H1 (cell line): Measurements from ENCODE around the gene CHFR. TPM values are rescaled to one million over a fixed set of nuclear protein-coding genes. Genes with fewer than 3 reads are reported as not detected.

Source experiments
- CTCF ChIA-PET: fragments of 300-600 bp; sonication (Branson Sonifier 250); formaldehyde crosslinking; loops from one replicate; lab custom pipeline; 2021; ENCODE audit not compliant: partially characterized antibody; lab: Charles Lee
- POLR2A ChIA-PET: fragments of 300-600 bp; sonication (Branson Sonifier 250); formaldehyde crosslinking; loops from one replicate; lab custom pipeline; 2021; ENCODE audit warnings: inconsistent platforms; ENCODE audit not compliant: partially characterized antibody; lab: Charles Lee
- DNase-seq, 2 experiments: peaks; one replicate each; pipeline versions ENCODE4 v3.0.0 to v3.0.0-alpha.2; 2010 to 2022; ENCODE audit warnings: low spot score in 2 of 2, low read depth in 1 of 2, mixed read lengths in 1 of 2
- FAIRE-seq: peaks from 2 replicates; lab custom pipeline; 2011; peaks lifted over from hg19 to GRCh38; lab: Jason Lieb, UNC
- H2AFZ ChIP-seq: 2 replicates; pipeline ENCODE4 v1.8.1; 2012; ENCODE audit warnings: low read length, inconsistent platforms
- H2AK5ac ChIP-seq: 2 replicates; pipeline ENCODE4 v1.6.1; 2013; ENCODE audit warnings: low read depth, low read length
- H2BK120ac ChIP-seq: replicated peaks from 2 replicates; pipeline ENCODE3; 2013; ENCODE audit warnings: low read depth, low read length, inconsistent platforms
- H2BK12ac ChIP-seq: 2 replicates; pipeline ENCODE4 v1.6.1; 2013; ENCODE audit warnings: low read depth, low read length
- H2BK15ac ChIP-seq: 2 replicates; pipeline ENCODE4 v1.6.1; 2013; ENCODE audit warnings: low read length
- H2BK20ac ChIP-seq: 2 replicates; pipeline ENCODE4 v1.6.1; 2013; ENCODE audit warnings: low read length
- H2BK5ac ChIP-seq: 2 replicates; pipeline ENCODE4 v1.6.1; 2013; ENCODE audit warnings: low read depth, low read length
- H3K14ac ChIP-seq: 2 replicates; pipeline ENCODE4 v1.6.1; 2013; ENCODE audit warnings: inconsistent platforms; ENCODE audit not compliant: insufficient read length
- H3K18ac ChIP-seq: 2 replicates; pipeline ENCODE4 v1.6.1; 2013; ENCODE audit warnings: low read length; ENCODE audit errors: extremely low read depth
- H3K23ac ChIP-seq: 2 replicates; pipeline ENCODE4 v1.6.1; 2013; ENCODE audit warnings: inconsistent platforms; ENCODE audit not compliant: insufficient read length
- H3K23me2 ChIP-seq: 2 replicates; pipeline ENCODE4 v1.6.1; 2013; ENCODE audit warnings: low read depth, low read length
- H3K27ac ChIP-seq: 2 replicates; pipeline ENCODE4 v1.6.1; 2011; ENCODE audit warnings: low read depth, low read length, inconsistent platforms
- H3K27me3 ChIP-seq, 4 experiments: replicated peaks in 1 of 4; 1 replicate in 1 of 4; 2 replicates in 3 of 4; pipeline versions ENCODE4 v1.6.1 to v1.8.1; 2011 to 2013; ENCODE audit warnings: low read length in 3 of 4, mild to moderate bottlenecking in 3 of 4, inconsistent platforms in 2 of 4, mixed read lengths in 2 of 4, moderate library complexity in 1 of 4; ENCODE audit not compliant: control insufficient read depth in 3 of 4, insufficient read depth in 3 of 4; ENCODE audit errors: extremely low read depth in 1 of 4
- H3K36me3 ChIP-seq, 4 experiments: 2 replicates each; pipeline versions ENCODE4 v1.6.1 to v1.8.1; 2011 to 2013; ENCODE audit warnings: mild to moderate bottlenecking in 4 of 4, low read length in 3 of 4, moderate library complexity in 2 of 4, control low read depth in 1 of 4, inconsistent platforms in 1 of 4; ENCODE audit not compliant: insufficient read depth in 4 of 4, control insufficient read depth in 2 of 4
- H3K4ac ChIP-seq: replicated peaks from 2 replicates; pipeline ENCODE3; 2013; ENCODE audit warnings: low read length, low read depth, mixed read lengths, inconsistent platforms; ENCODE audit not compliant: insufficient read length
- H3K4me1 ChIP-seq, 4 experiments: replicated peaks in 1 of 4; 1 replicate in 1 of 4; 2 replicates in 3 of 4; pipeline versions ENCODE4 v1.6.1 to v1.8.1; 2011 to 2013; ENCODE audit warnings: low read length in 3 of 4, inconsistent platforms in 2 of 4, mixed read lengths in 1 of 4; ENCODE audit not compliant: insufficient read depth in 4 of 4, control insufficient read depth in 3 of 4
- H3K4me2 ChIP-seq, 2 experiments: 2 replicates each; pipeline versions ENCODE4 v1.6.1 to v1.8.1; 2011 to 2013; ENCODE audit warnings: low read depth in 2 of 2, low read length in 2 of 2, control low read depth in 1 of 2, inconsistent platforms in 1 of 2, mild to moderate bottlenecking in 1 of 2; ENCODE audit not compliant: insufficient read depth in 1 of 2
- H3K4me3 ChIP-seq, 4 experiments: fragments of 200-600, 300-600 bp in 1 of 4; sonication (generic), shearing (Covaris generic), sonication (Bioruptor Twin) in 1 of 4; 2 replicates each; pipeline versions ENCODE4 v1.5.1 to v1.8.1; 2011 to 2016; ENCODE audit warnings: low read length in 4 of 4, low read depth in 3 of 4, control low read depth in 2 of 4, inconsistent platforms in 2 of 4, mild to moderate bottlenecking in 2 of 4, mixed read lengths in 1 of 4, moderate library complexity in 1 of 4; ENCODE audit not compliant: insufficient read depth in 2 of 4; ENCODE audit errors: extremely low read depth in 1 of 4
- H3K56ac ChIP-seq: replicated peaks from 2 replicates; pipeline ENCODE3; 2013; ENCODE audit warnings: low read depth, mild to moderate bottlenecking, mixed read lengths, low read length, inconsistent platforms; ENCODE audit not compliant: insufficient read length
- H3K79me1 ChIP-seq: 2 replicates; pipeline ENCODE4 v1.6.1; 2013; ENCODE audit warnings: low read depth, low read length, control low read depth
- H3K79me2 ChIP-seq, 2 experiments: 2 replicates each; pipeline versions ENCODE4 v1.6.1 to v1.8.1; 2012 to 2013; ENCODE audit warnings: low read length in 2 of 2, mild to moderate bottlenecking in 2 of 2, inconsistent platforms in 1 of 2; ENCODE audit not compliant: insufficient read depth in 2 of 2, control insufficient read depth in 1 of 2
- H3K9ac ChIP-seq, 4 experiments: replicated peaks in 1 of 4; 1 replicate in 1 of 4; 2 replicates in 3 of 4; pipeline versions ENCODE4 v1.6.1 to v1.8.1; 2011 to 2013; ENCODE audit warnings: low read depth in 3 of 4, low read length in 3 of 4, control low read depth in 2 of 4, mild to moderate bottlenecking in 2 of 4, moderate library complexity in 2 of 4, inconsistent platforms in 1 of 4; ENCODE audit errors: extremely low read depth in 1 of 4
- H3K9me3 ChIP-seq, 2 experiments: 2 replicates each; pipeline versions ENCODE4 v1.6.1 to v1.8.1; 2012 to 2013; ENCODE audit warnings: mild to moderate bottlenecking in 2 of 2, moderate library complexity in 2 of 2, control low read depth in 1 of 2, inconsistent platforms in 1 of 2, low read depth in 1 of 2, low read length in 1 of 2, mixed read lengths in 1 of 2; ENCODE audit not compliant: insufficient read depth in 2 of 2
- H4K20me1 ChIP-seq, 2 experiments: replicated peaks in 1 of 2; 2 replicates each; pipeline versions ENCODE3 to v1.8.1; 2011 to 2013; ENCODE audit warnings: inconsistent platforms in 2 of 2, low read length in 2 of 2, mild to moderate bottlenecking in 1 of 2; ENCODE audit not compliant: insufficient read depth in 2 of 2, control insufficient read depth in 1 of 2
- H4K5ac ChIP-seq: 2 replicates; pipeline ENCODE4 v1.6.1; 2013; ENCODE audit warnings: low read length, low read depth, mixed read lengths, inconsistent platforms; ENCODE audit not compliant: insufficient read length
- H4K8ac ChIP-seq: 2 replicates; pipeline ENCODE4 v1.8.0; 2013; ENCODE audit warnings: mild to moderate bottlenecking, moderate library complexity, low read length, inconsistent platforms; ENCODE audit not compliant: insufficient read depth; ENCODE audit errors: extremely low read depth
- H4K91ac ChIP-seq: replicated peaks from 2 replicates; pipeline ENCODE3; 2013; ENCODE audit warnings: low read length, mixed read lengths, inconsistent platforms; ENCODE audit not compliant: insufficient read length
- BCL11A ChIP-seq, 2 experiments: IDR thresholded peaks; one replicate each; pipeline ENCODE4 v1.6.1; 2011; ENCODE audit warnings: low read depth in 2 of 2, low read length in 2 of 2, mild to moderate bottlenecking in 2 of 2
- EGR1 ChIP-seq: IDR thresholded peaks from 2 replicates; pipeline ENCODE4 v1.6.1; 2011; ENCODE audit warnings: low read depth, low read length, borderline replicate concordance
- RAD21 ChIP-seq, 2 experiments: IDR thresholded peaks in 1 of 2; conservative IDR thresholded peaks in 1 of 2; 2 replicates each; pipeline ENCODE4 v1.6.1; 2011; ENCODE audit warnings: low read depth in 2 of 2, low read length in 2 of 2, improper control_type of control experiment in 1 of 2, inconsistent platforms in 1 of 2, mild to moderate bottlenecking in 1 of 2, moderate library complexity in 1 of 2
- WGBS, 2 experiments: shearing (Covaris generic) in 1 of 2; methylation state at CpG; one replicate each; pipeline versions ENCODE4 v1.1.6 to v1.1.7; 2013 to 2015; ENCODE audit warnings: low lambda C conversion rate in 2 of 2, mixed read lengths in 2 of 2, inconsistent platforms in 1 of 2, low coverage in 1 of 2, missing lambda C conversion rate in 1 of 2; ENCODE audit not compliant: insufficient replicate concordance in 2 of 2, insufficient coverage in 1 of 2, insufficient read length in 1 of 2; ENCODE audit errors: extremely low coverage in 1 of 2, missing lambda C conversion rate in 1 of 2; 5-methylcytosine and 5-hydroxymethylcytosine counted together
- polyA plus RNA-seq, 7 experiments: library from polyadenylated mRNA; depleted of rRNA in 3 of 7; stranded (reverse) in 5 of 7; unstranded in 2 of 7; fragments of >200 nt in 5 of 7; fragments of 200-250 nt in 2 of 7; gene quantifications; 1 replicate in 5 of 7; 2 replicates in 1 of 7; 4 replicates in 1 of 7; pipeline versions ENCODE4 v1.2.1 to v1.2.3, GENCODE V29; 2011 to 2013; ENCODE audit warnings: missing spikeins in 2 of 7, mixed read lengths in 2 of 7
- total RNA-seq: library from RNA; stranded (reverse); fragmentation: NEBNext Ultra II Directional; extraction: Animal tissue kit (Norgen Biotek cat#: 25700); gene quantifications from 2 replicates; pipeline ENCODE4 v1.2.1, GENCODE V29; 2021

CHFR gene
- total and polyA plus RNA-seq, 2 of the 8 experiments (the other 6 are each of a cell fraction or from before 2014, with no cell fraction given): 31.4 to 44.6 TPM

GRCh38 chr12:132831771-132832170 is 55.6 kb downstream of the CHFR start:
- CTCF ChIA-PET: interaction anchor here (0.6 to 1.4 kb wide), 2 partner anchors 16 to 295 kb away, joined by 3 to 4 read pairs; no protein-coding TSS in a partner anchor
- WGBS, 2 experiments: 89% methylated on average over 11 of the region's 11 CpGs; no CpG with 5 or more reads in 1 of the 2 experiments
- no peak overlapping the region for H2BK15ac ChIP-seq

More at GRCh38 chr12:132831771-132832170, 55.6 kb downstream of the CHFR start:
- Histone ChIP-seq H2BK120ac (no peak overlapping the region), H3K9me3 (no peaks in the 10 kb centered on the region), H3K4me3 (no peak overlapping the region), H3K27me3 (no peaks in the 10 kb centered on the region), H4K91ac (no peak overlapping the region), H3K14ac (no peak overlapping the region), H2BK20ac (no peak overlapping the region), H2BK12ac (no peak overlapping the region), H4K5ac (no peak overlapping the region), H3K4me2 (no peak overlapping the region), H3K79me2 (peaks cover 0 to 16% of the 10 kb centered on the region in 2 experiments; a peak in 2 of 4 replicates), H3K4me1 (peaks cover 0 to 9% (median under 1%) of the 10 kb centered on the region in 4 experiments; a peak in 1 of 7 replicates), H4K8ac (no peak overlapping the region), H3K23me2 (peaks cover 7% of the 10 kb centered on the region; the same call in 1 of the 2 replicates), H2BK5ac (no peak overlapping the region), H3K27ac (no peak overlapping the region), H3K18ac (no peak overlapping the region), H3K23ac (no peak overlapping the region), H3K56ac (no peak overlapping the region), H4K20me1 (peaks cover 2 to 9% of the 10 kb centered on the region in 2 experiments), H3K36me3 (peaks cover 0 to 5% (median 0%) of the 10 kb centered on the region in 4 experiments; a peak in 3 of 8 replicates), H3K4ac (no peak overlapping the region), H2AFZ (no peak overlapping the region), H2AK5ac (no peak overlapping the region), H3K9ac (no peak overlapping the region), H3K79me1 (peaks cover 6% of the 10 kb centered on the region)
- POLR2A ChIA-PET: interaction anchor here (1.0 kb wide), 1 partner anchor 9 kb away, joined by 3 read pairs; no protein-coding TSS in a partner anchor
- no peak for DNase-seq
- no peak for FAIRE-seq
- TF ChIP-seq RAD21 (IDR thresholded peaks at IDR 0.05 in 1 of 2, conservative IDR thresholded peaks at IDR 0.05 in 1 of 2; ENCODE audit: low read depth in 2 of 2, low read length in 2 of 2) (no peak), EGR1 (peak; percentile 29; the same call in 1 of the 2 replicates), BCL11A (IDR thresholded peaks at IDR 0.05; ENCODE audit: low read depth in 2 of 2, low read length in 2 of 2) (no peak)
